A549 (cell line): ENCODE measurements around the gene MEMO1. TPM values are rescaled to one million over a fixed set of nuclear protein-coding genes. Genes with fewer than 3 reads are reported as not detected.
"Not testable (repeated sequence)": the region's sequence is repeated elsewhere in the genome, so short reads cannot be mapped to it uniquely, and the experiment has no call there.

ENCODE experiments used
- ATAC-seq, 2 experiments: fragments of 200-7000 bp in 1 of 2; fragments of >200 bp in 1 of 2; cut with Nextera tagmentation in 1 of 2; cut with Tn5 transposase in 1 of 2; 3 replicates each; pipeline versions ENCODE4 v1.8.0 to v1.9.1; 2018 to 2020; ENCODE audit warnings: mild to moderate bottlenecking in 1 of 2, moderate library complexity in 1 of 2
- CTCF ChIA-PET: fragments of 300-600 bp; sonication (Branson Sonifier 250); formaldehyde crosslinking; extraction: SDS; loops from one replicate; lab custom pipeline; 2021; ENCODE audit warnings: antibody characterized with exemption, inconsistent platforms; lab: Yijun Ruan, JAX
- POLR2A ChIA-PET: fragments of 350-600 bp; formaldehyde crosslinking; extraction: SDS; loops from one replicate; lab custom pipeline; 2021; ENCODE audit warnings: antibody characterized with exemption, inconsistent platforms; lab: Yijun Ruan, JAX
- DNase-seq, 2 experiments: peaks; one replicate each; pipeline versions ENCODE4 v3.0.0 to v3.0.0-alpha.2; 2011 to 2016; ENCODE audit warnings: low read depth in 1 of 2, low spot score in 1 of 2
- FAIRE-seq: peaks from 2 replicates; lab custom pipeline; 2011; peaks lifted over from hg19 to GRCh38; lab: Jason Lieb, UNC
- H3K27ac ChIP-seq, 2 experiments: fragments of >200 bp; sonication (Bioruptor Twin); formaldehyde crosslinking; 3 replicates each; pipeline ENCODE4 v1.5.1; 2016 to 2017
- H3K4me1 ChIP-seq: fragments of >200 bp; sonication (Bioruptor Twin); formaldehyde crosslinking; 3 replicates; pipeline ENCODE4 v1.6.1; 2016
- H3K4me2 ChIP-seq: fragments of >200 bp; sonication (Bioruptor Twin); formaldehyde crosslinking; 3 replicates; pipeline ENCODE4 v1.6.1; 2016
- H3K4me3 ChIP-seq: fragments of >200 bp; sonication (Bioruptor Twin); formaldehyde crosslinking; 3 replicates; pipeline ENCODE4 v1.5.1; 2016
- H3K9me3 ChIP-seq: fragments of >200 bp; sonication (Bioruptor Twin); formaldehyde crosslinking; 3 replicates; pipeline ENCODE4 v1.6.1; 2016
- BCL3 ChIP-seq: fragments of >200 bp; sonication (Bioruptor Twin); formaldehyde crosslinking; IDR thresholded peaks from 3 replicates; pipeline ENCODE4 v1.6.1; 2016
- CBX2 ChIP-seq: fragments of 200-600 bp; sonication (generic); IDR thresholded peaks from 2 replicates; pipeline ENCODE4 v1.6.1; 2016; ENCODE audit warnings: low read depth, mild to moderate bottlenecking, borderline replicate concordance
- CBX8 ChIP-seq: fragments of 200-600 bp; sonication (generic); IDR thresholded peaks from 2 replicates; pipeline ENCODE4 v1.6.1; 2016
- CEBPB ChIP-seq, 2 experiments: fragments of >200 bp in 1 of 2; sonication (Bioruptor Twin) in 1 of 2; formaldehyde crosslinking in 1 of 2; IDR thresholded peaks; 2 replicates each; pipeline ENCODE4 v1.6.1; 2012 to 2016
- CHD4 ChIP-seq: fragments of 200-600 bp; sonication (generic); IDR thresholded peaks from 2 replicates; pipeline ENCODE4 v1.6.1; 2016; ENCODE audit warnings: antibody characterized with exemption, mild to moderate bottlenecking, borderline replicate concordance
- EP300 ChIP-seq, 2 experiments: fragments of >200 bp; sonication (Bioruptor Twin); formaldehyde crosslinking; IDR thresholded peaks; 2 replicates in 1 of 2; 3 replicates in 1 of 2; pipeline ENCODE4 v1.6.1; 2016 to 2017
- GATA3 ChIP-seq: IDR thresholded peaks from 2 replicates; pipeline ENCODE4 v1.6.1; 2012; ENCODE audit warnings: borderline replicate concordance
- HDAC2 ChIP-seq: fragments of 200-600 bp; sonication (generic); IDR thresholded peaks from 2 replicates; pipeline ENCODE4 v1.6.1; 2016
- HOXA7 ChIP-seq: fragments of 250-450 bp; sonication (Bioruptor Pico); IDR thresholded peaks from 2 replicates; pipeline ENCODE4 v1.5.0; 2020; ENCODE audit warnings: mild to moderate bottlenecking, moderate library complexity
- JUN ChIP-seq, 2 experiments: fragments of >200 bp; sonication (Bioruptor Twin); formaldehyde crosslinking; IDR thresholded peaks; 2 replicates in 1 of 2; 3 replicates in 1 of 2; pipeline ENCODE4 v1.6.1; 2016 to 2017
- MAFK ChIP-seq: fragments of 450-650 bp; IDR thresholded peaks from 2 replicates; pipeline ENCODE4 v1.6.1; 2014; ENCODE audit not compliant: partially characterized antibody
- MYC ChIP-seq: IDR thresholded peaks from 2 replicates; pipeline ENCODE4 v1.6.1; 2012; ENCODE audit warnings: mild to moderate bottlenecking, inconsistent platforms, low read length, improper control_type of control experiment, borderline replicate concordance
- NPAS2 ChIP-seq: fragments of 250-450 bp; sonication (Bioruptor Pico); IDR thresholded peaks from 2 replicates; pipeline ENCODE4 v1.8.0; 2022; ENCODE audit warnings: mild to moderate bottlenecking, moderate library complexity, borderline replicate concordance
- NR3C1 ChIP-seq: fragments of >200 bp; sonication (Bioruptor Twin); formaldehyde crosslinking; IDR thresholded peaks from 3 replicates; pipeline ENCODE4 v1.6.1; 2017
- POLR2A ChIP-seq: IDR thresholded peaks from 2 replicates; pipeline ENCODE4 v1.6.1; 2012; ENCODE audit warnings: mild to moderate bottlenecking, low read length
- RNF2 ChIP-seq: fragments of 200-600 bp; sonication (generic); IDR thresholded peaks from 2 replicates; pipeline ENCODE4 v1.6.1; 2016; ENCODE audit warnings: low read depth, mild to moderate bottlenecking, antibody characterized with exemption, moderate library complexity, borderline replicate concordance
- SMC3 ChIP-seq: fragments of >200 bp; sonication (Bioruptor Twin); formaldehyde crosslinking; IDR thresholded peaks from 3 replicates; pipeline ENCODE4 v1.6.1; 2018; ENCODE audit warnings: inconsistent platforms
- SREBF2 ChIP-seq: fragments of 450-650 bp; IDR thresholded peaks from 2 replicates; pipeline ENCODE4 v1.6.1; 2014; ENCODE audit warnings: mild to moderate bottlenecking, moderate library complexity
- ZFP36 ChIP-seq: fragments of 450-650 bp; IDR thresholded peaks from 2 replicates; pipeline ENCODE4 v1.6.1; 2014; ENCODE audit warnings: borderline replicate concordance; ENCODE audit not compliant: partially characterized antibody
- ZSCAN20 ChIP-seq: fragments of 250-450 bp; sonication (Bioruptor Pico); IDR thresholded peaks from 2 replicates; pipeline ENCODE4 v1.8.0; 2022; ENCODE audit warnings: mild to moderate bottlenecking, moderate library complexity
- WGBS: methylation state at CpG from one replicate; pipeline ENCODE4 v1.1.6; 2017; ENCODE audit errors: missing lambda C conversion rate; 5-methylcytosine and 5-hydroxymethylcytosine counted together
- polyA plus RNA-seq, 4 experiments: library from polyadenylated mRNA; depleted of rRNA in 3 of 4; stranded (reverse); fragments of >200 nt; fragmentation: RNase III in 1 of 4; extraction: RNeasy Plus Mini Kit Qiagen cat#74134 plus additional on column Dnase treatment in 1 of 4; gene quantifications; 2 replicates in 3 of 4; 3 replicates in 1 of 4; pipeline ENCODE4 v1.2.3, GENCODE V29; 2011 to 2017
- TF ChIP-seq, protein P1 (sequence below): IDR thresholded peaks from 2 replicates; pipeline ENCODE4 v1.6.1; 2012
- TF ChIP-seq, protein P2 (sequence below): IDR thresholded peaks from 2 replicates; pipeline ENCODE4 v1.6.1; 2012

MEMO1 gene
- polyA plus RNA-seq, 2 of the 4 experiments (the other 2 are of a cell fraction) = 80.2 to 87.0 TPM

- POLR2A ChIA-PET = no interaction called here
- FAIRE-seq = peak; percentile 89
Measured at GRCh38 chr2:31853521-31853920, 157.3 kb downstream of the MEMO1 start.

DNA sequence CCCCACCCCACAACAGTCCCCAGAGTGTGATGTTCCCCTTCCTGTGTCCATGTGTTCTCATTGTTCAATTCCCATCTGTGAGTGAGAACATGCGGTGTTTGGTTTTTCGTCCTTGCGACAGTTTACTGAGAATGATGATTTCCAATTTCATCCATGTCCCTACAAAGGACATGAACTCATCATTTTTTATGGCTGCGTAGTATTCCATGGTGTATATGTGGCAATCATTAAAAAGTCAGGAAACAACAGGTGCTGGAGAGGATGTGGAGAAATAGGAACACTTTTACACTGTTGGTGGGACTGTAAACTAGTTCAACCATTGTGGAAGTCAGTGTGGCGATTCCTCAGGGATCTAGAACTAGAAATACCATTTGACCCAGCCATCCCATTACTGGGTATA lies 168.7 kb downstream of the MEMO1 start:
- POLR2A ChIA-PET, H3K9me3 ChIP-seq, H3K27ac ChIP-seq, H3K4me3 ChIP-seq, H3K4me2 ChIP-seq, CTCF ChIA-PET, DNase-seq, FAIRE-seq, ATAC-seq: not testable (repeated sequence)
- WGBS = 100% methylated on average over 4 of the region's 5 CpGs
- H3K4me1 ChIP-seq = peaks cover 12% of the 10 kb centered on the region

More at GRCh38 chr2:31853521-31853920, 157.3 kb downstream of the MEMO1 start:
- Histone ChIP-seq H3K4me1 (no peaks in the 10 kb centered on the region), H3K27ac (no peak overlapping the region), H3K9me3 (no peaks in the 10 kb centered on the region), H3K4me2 (no peak overlapping the region), H3K4me3 (no peak overlapping the region)
- DNase-seq = no peak
- peak; percentile 67 for TF ChIP-seq MAFK
- TF ChIP-seq NR3C1 = no peak
- CTCF ChIA-PET = interaction anchor here (1.0 kb wide), 1 partner anchor 28 kb away, joined by 4 read pairs; no protein-coding TSS in a partner anchor
- ATAC-seq = no peak

DNA sequence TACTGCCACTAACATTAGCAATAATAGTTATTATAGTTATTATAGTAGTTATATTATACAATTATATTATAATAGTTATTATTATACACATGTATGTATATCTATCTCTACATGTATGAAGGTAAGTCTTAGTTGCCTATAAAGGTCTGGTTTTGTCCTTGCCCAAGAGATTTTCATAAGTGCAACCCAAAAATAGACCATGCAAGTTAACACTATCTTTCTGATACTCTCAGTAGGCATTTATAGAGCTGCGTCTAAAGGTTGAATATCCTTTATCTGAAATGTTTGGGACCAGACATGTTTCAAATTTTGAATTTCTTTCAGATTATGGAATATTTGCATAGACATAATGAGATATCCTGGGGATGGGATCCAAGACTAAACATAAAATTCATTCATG lies 175.4 kb downstream of the MEMO1 start:
- ATAC-seq (no peak), DNase-seq (no peak), FAIRE-seq (no peak)
- H3K4me2 ChIP-seq = no peak overlapping the region
- H3K27ac ChIP-seq = no peak overlapping the region
- POLR2A ChIA-PET = no interaction called here
- peaks cover 4% of the 10 kb centered on the region for H3K9me3 ChIP-seq
- CTCF ChIA-PET = no interaction called here
- no peak overlapping the region for H3K4me3 ChIP-seq
- 85% methylated on average over 1 of the region's 1 CpG for WGBS
- H3K4me1 ChIP-seq = peaks cover 12% of the 10 kb centered on the region
- TF ChIP-seq ZSCAN20 (CRISPR knock-in tag) = no peak
- no peak for TF ChIP-seq CBX8
- no peak for TF ChIP-seq ZFP36
- TF ChIP-seq CHD4 = no peak
- TF ChIP-seq, protein P1, sequence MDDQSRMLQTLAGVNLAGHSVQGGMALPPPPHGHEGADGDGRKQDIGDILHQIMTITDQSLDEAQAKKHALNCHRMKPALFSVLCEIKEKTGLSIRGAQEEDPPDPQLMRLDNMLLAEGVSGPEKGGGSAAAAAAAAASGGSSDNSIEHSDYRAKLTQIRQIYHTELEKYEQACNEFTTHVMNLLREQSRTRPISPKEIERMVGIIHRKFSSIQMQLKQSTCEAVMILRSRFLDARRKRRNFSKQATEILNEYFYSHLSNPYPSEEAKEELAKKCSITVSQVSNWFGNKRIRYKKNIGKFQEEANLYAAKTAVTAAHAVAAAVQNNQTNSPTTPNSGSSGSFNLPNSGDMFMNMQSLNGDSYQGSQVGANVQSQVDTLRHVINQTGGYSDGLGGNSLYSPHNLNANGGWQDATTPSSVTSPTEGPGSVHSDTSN = no peak
- TF ChIP-seq EP300 (IDR thresholded peaks at IDR 0.05) = no peak
- TF ChIP-seq CBX2 = no peak
- TF ChIP-seq SMC3 = no peak
- no peak for TF ChIP-seq NR3C1
- no peak for TF ChIP-seq RNF2
- TF ChIP-seq SREBF2 = no peak
- TF ChIP-seq, all 56 proteins: peak for 0

- ChIA-PET CTCF (no interaction called here), POLR2A (no interaction called here)
- Histone ChIP-seq H3K4me3 (no peak overlapping the region), H3K27ac (no peak overlapping the region), H3K4me2 (no peak overlapping the region), H3K9me3 (peaks cover 22% of the 10 kb centered on the region), H3K4me1 (no peaks in the 10 kb centered on the region)
- FAIRE-seq = no peak
- ATAC-seq = no peak
- WGBS = 72% methylated on average over 5 of the region's 5 CpGs
- TF ChIP-seq POLR2A = no peak
- no peak for TF ChIP-seq HOXA7 (CRISPR knock-in tag)
- DNase-seq = no peak
Measured at GRCh38 chr2:31832363-31832762, 178.4 kb downstream of the MEMO1 start.

- ChIA-PET POLR2A (no interaction called here), CTCF (no interaction called here)
- ATAC-seq (no peak; a peak in 1 of 6 replicates), FAIRE-seq (no peak), DNase-seq (no peak)
- TF ChIP-seq, protein P2, sequence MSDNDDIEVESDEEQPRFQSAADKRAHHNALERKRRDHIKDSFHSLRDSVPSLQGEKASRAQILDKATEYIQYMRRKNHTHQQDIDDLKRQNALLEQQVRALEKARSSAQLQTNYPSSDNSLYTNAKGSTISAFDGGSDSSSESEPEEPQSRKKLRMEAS = no peak
- TF ChIP-seq MYC = no peak
- TF ChIP-seq CEBPB (IDR thresholded peaks at IDR 0.05) = no peak
- TF ChIP-seq BCL3 = no peak
- no peak for TF ChIP-seq ZSCAN20 (CRISPR knock-in tag)
- TF ChIP-seq JUN (IDR thresholded peaks at IDR 0.05) = no peak
- no peak for TF ChIP-seq CHD4
- TF ChIP-seq, protein P1 = no peak
- no peak for TF ChIP-seq HDAC2
- TF ChIP-seq NPAS2 (CRISPR knock-in tag) = no peak
- no peak for TF ChIP-seq GATA3
- no peak overlapping the region for H3K27ac ChIP-seq
- no peak overlapping the region for H3K4me3 ChIP-seq
- no peaks in the 10 kb centered on the region for H3K4me1 ChIP-seq
- H3K4me2 ChIP-seq = no peak overlapping the region
- peaks cover 29% of the 10 kb centered on the region for H3K9me3 ChIP-seq
- 37% methylated on average over 2 of the region's 2 CpGs for WGBS
Measured at GRCh38 chr2:31831585-31831984, 179.2 kb downstream of the MEMO1 start.
